HUDEP-2 (cell line): ENCODE measurements around the gene FAM209A.
"Not testable (repeated sequence)": the region's sequence is repeated elsewhere in the genome, so short reads cannot be mapped to it uniquely, and the experiment has no call there.

Experiments
- DNase-seq, 76 experiments: peaks; one replicate each; lab custom pipeline; 2025; ENCODE audit not compliant: unreplicated experiment in 76 of 76; lab: John Stamatoyannopoulos, UW

Gene FAM209A

GRCh38 chr20:56537997-56538396 lies 13.5 kb downstream of the FAM209A start:
- no peak for DNase-seq

GRCh38 chr20:56540415-56540814 lies 15.9 kb downstream of the FAM209A start:
- no peak for DNase-seq

- no peak for DNase-seq
These were observed 18.0 kb downstream of the FAM209A start for GRCh38 chr20:56542489-56543030.

- peak in 1 of 76 experiments; percentile 1 for DNase-seq
These were observed 27.0 kb downstream of the FAM209A start for GRCh38 chr20:56551571-56551970.

- no peak for DNase-seq
These were observed 28.5 kb downstream of the FAM209A start for GRCh38 chr20:56552911-56553629.

GRCh38 chr20:56554869-56555268 lies 30.3 kb downstream of the FAM209A start:
- no peak for DNase-seq

- no peak for DNase-seq
These were observed 34.4 kb downstream of the FAM209A start for GRCh38 chr20:56558968-56559367.

- DNase-seq: not testable (repeated sequence)
These were observed 40.0 kb downstream of the FAM209A start for GRCh38 chr20:56564526-56564925.

- no peak for DNase-seq
These were observed 41.0 kb downstream of the FAM209A start for GRCh38 chr20:56565511-56565910.

GRCh38 chr20:56566621-56567020 lies 42.1 kb downstream of the FAM209A start:
- DNase-seq: peak in 1 of 76 experiments; percentile 2

GRCh38 chr20:56570832-56571231 lies 46.3 kb downstream of the FAM209A start:
- DNase-seq: no peak

GRCh38 chr20:56572172-56572571 lies 47.6 kb downstream of the FAM209A start:
- DNase-seq: no peak

- DNase-seq: no peak
These were observed 49.4 kb downstream of the FAM209A start for GRCh38 chr20:56573986-56574385.

GRCh38 chr20:56574531-56575142 lies 50.1 kb downstream of the FAM209A start:
- DNase-seq: no peak

GRCh38 chr20:56575157-56575556 lies 50.6 kb downstream of the FAM209A start:
- no peak for DNase-seq
